HEK293 (cell line): ENCODE data around the gene EBF3.

Experiments used
- CTCF ChIA-PET: fragments of 350-600 bp; formaldehyde crosslinking; extraction: SDS; loops from one replicate; lab custom pipeline; 2021; ENCODE audit warnings: antibody characterized with exemption; lab: Yijun Ruan, JAX
- POLR2A ChIA-PET: fragments of 300-600 bp; formaldehyde crosslinking; extraction: SDS; loops from one replicate; lab custom pipeline; 2020; ENCODE audit warnings: antibody characterized with exemption, inconsistent platforms; lab: Yijun Ruan, JAX
- H3K27ac ChIP-seq: fragments of 200-500 bp; sonication (Bioruptor generic); 2 replicates; pipeline ENCODE4 v1.5.1; 2014; ENCODE audit warnings: low read depth, low read length, control low read depth, inconsistent platforms; ENCODE audit errors: extremely low read depth
- H3K36me3 ChIP-seq, 2 experiments: fragments of 200-500 bp in 1 of 2; sonication (Bioruptor generic) in 1 of 2; 1 replicate in 1 of 2; 2 replicates in 1 of 2; pipeline ENCODE4 v1.5.1; 2014 to 2017; ENCODE audit warnings: inconsistent platforms in 2 of 2, low read length in 2 of 2; ENCODE audit not compliant: control insufficient read depth in 2 of 2, insufficient read depth in 1 of 2
- H3K4me1 ChIP-seq: fragments of 200-500 bp; sonication (Bioruptor generic); 2 replicates; pipeline ENCODE4 v1.5.1; 2014; ENCODE audit warnings: mild to moderate bottlenecking, low read length, inconsistent platforms; ENCODE audit not compliant: control insufficient read depth, insufficient read depth
- H3K4me3 ChIP-seq: 2 replicates; pipeline ENCODE4 v1.5.1; 2011; ENCODE audit warnings: low read depth, mild to moderate bottlenecking, control low read depth, low read length, moderate library complexity
- H3K9me3 ChIP-seq: fragments of 200-500 bp; sonication (Bioruptor generic); 2 replicates; pipeline ENCODE4 v1.5.1; 2014; ENCODE audit warnings: low read depth, low read length, inconsistent platforms; ENCODE audit not compliant: control insufficient read depth, insufficient read depth
- EGR2 ChIP-seq: fragments of 450-650 bp; formaldehyde crosslinking; IDR thresholded peaks from 2 replicates; pipeline ENCODE4 v1.5.1; 2016; ENCODE audit warnings: low read depth, missing biosample characterization, missing genetic modification characterization
- KLF7 ChIP-seq: fragments of 450-650 bp; formaldehyde crosslinking; IDR thresholded peaks from 2 replicates; pipeline ENCODE4 v1.5.1; 2016; ENCODE audit warnings: missing biosample characterization, missing genetic modification characterization, borderline replicate concordance
- KLF8 ChIP-seq: fragments of 450-650 bp; formaldehyde crosslinking; IDR thresholded peaks from 2 replicates; pipeline ENCODE4 v1.5.1; 2016; ENCODE audit warnings: missing biosample characterization, missing genetic modification characterization
- TRIM28 ChIP-seq: IDR thresholded peaks from 2 replicates; pipeline ENCODE4 v1.6.1; 2011; ENCODE audit warnings: low read length, control low read depth, borderline replicate concordance
- ZBTB20 ChIP-seq: fragments of 450-650 bp; formaldehyde crosslinking; IDR thresholded peaks from 2 replicates; pipeline ENCODE4 v1.5.1; 2016; ENCODE audit warnings: missing biosample characterization, missing genetic modification characterization
- ZFHX2 ChIP-seq: fragments of 450-650 bp; formaldehyde crosslinking; conservative IDR thresholded peaks from 2 replicates; pipeline ENCODE4 v1.5.1; 2016; ENCODE audit warnings: missing biosample characterization, missing genetic modification characterization
- ZFP3 ChIP-seq: fragments of 450-650 bp; formaldehyde crosslinking; IDR thresholded peaks from 2 replicates; pipeline ENCODE4 v1.5.1; 2016; ENCODE audit warnings: low read depth, missing biosample characterization, missing genetic modification characterization
- ZNF169 ChIP-seq: fragments of 450-650 bp; formaldehyde crosslinking; IDR thresholded peaks from 2 replicates; pipeline ENCODE4 v1.5.1; 2016; ENCODE audit warnings: missing biosample characterization, missing genetic modification characterization
- ZNF23 ChIP-seq: fragments of 450-650 bp; formaldehyde crosslinking; IDR thresholded peaks from 2 replicates; pipeline ENCODE4 v1.5.1; 2016; ENCODE audit warnings: missing biosample characterization, missing genetic modification characterization, borderline replicate concordance
- ZNF311 ChIP-seq: fragments of 450-650 bp; formaldehyde crosslinking; IDR thresholded peaks from 2 replicates; pipeline ENCODE4 v1.5.1; 2017; ENCODE audit warnings: missing biosample characterization, missing genetic modification characterization, borderline replicate concordance
- ZNF350 ChIP-seq: fragments of 450-650 bp; formaldehyde crosslinking; IDR thresholded peaks from 2 replicates; pipeline ENCODE4 v1.5.0; 2017; ENCODE audit warnings: missing biosample characterization, mild to moderate bottlenecking, missing genetic modification characterization
- ZNF391 ChIP-seq: fragments of 450-650 bp; formaldehyde crosslinking; IDR thresholded peaks from 2 replicates; pipeline ENCODE4 v1.5.1; 2016; ENCODE audit warnings: low read depth, missing biosample characterization, missing genetic modification characterization, borderline replicate concordance
- ZNF510 ChIP-seq: fragments of 450-650 bp; formaldehyde crosslinking; IDR thresholded peaks from 2 replicates; pipeline ENCODE4 v1.5.1; 2018; ENCODE audit warnings: mild to moderate bottlenecking, missing genetic modification characterization, missing biosample characterization; ENCODE audit not compliant: insufficient replicate concordance
- ZNF529 ChIP-seq: fragments of 450-650 bp; formaldehyde crosslinking; IDR thresholded peaks from 2 replicates; pipeline ENCODE4 v1.5.1; 2017; ENCODE audit warnings: missing genetic modification characterization, missing biosample characterization; ENCODE audit not compliant: insufficient replicate concordance
- ZNF555 ChIP-seq: fragments of 450-650 bp; formaldehyde crosslinking; conservative IDR thresholded peaks from 2 replicates; pipeline ENCODE4 v1.5.1; 2017; ENCODE audit warnings: missing biosample characterization, mild to moderate bottlenecking, missing genetic modification characterization, inconsistent platforms
- ZNF560 ChIP-seq: fragments of 450-650 bp; formaldehyde crosslinking; IDR thresholded peaks from 2 replicates; pipeline ENCODE4 v1.5.1; 2017; ENCODE audit warnings: missing biosample characterization, missing genetic modification characterization, borderline replicate concordance
- ZNF600 ChIP-seq: fragments of 450-650 bp; formaldehyde crosslinking; IDR thresholded peaks from 2 replicates; pipeline ENCODE4 v1.5.1; 2016; ENCODE audit warnings: missing biosample characterization, missing genetic modification characterization
- TF ChIP-seq, protein P1 (sequence below): fragments of 450-650 bp; formaldehyde crosslinking; IDR thresholded peaks from 2 replicates; pipeline ENCODE4 v1.5.1; 2016; ENCODE audit warnings: missing biosample characterization, missing genetic modification characterization, low read depth
- TF ChIP-seq, protein P2 (sequence below): fragments of 450-650 bp; formaldehyde crosslinking; IDR thresholded peaks from 2 replicates; pipeline ENCODE4 v1.5.1; 2017; ENCODE audit warnings: missing biosample characterization, missing genetic modification characterization
- TF ChIP-seq, protein P3 (sequence below): fragments of 450-650 bp; formaldehyde crosslinking; IDR thresholded peaks from 2 replicates; pipeline ENCODE4 v1.5.1; 2017; ENCODE audit warnings: missing biosample characterization, mild to moderate bottlenecking, missing genetic modification characterization, moderate library complexity
- TF ChIP-seq, protein P4 (sequence below): fragments of 450-650 bp; formaldehyde crosslinking; IDR thresholded peaks from 2 replicates; pipeline ENCODE4 v1.5.1; 2016; ENCODE audit warnings: missing biosample characterization, missing genetic modification characterization
- TF ChIP-seq, protein P5 (sequence below): fragments of 450-650 bp; formaldehyde crosslinking; IDR thresholded peaks from 2 replicates; pipeline ENCODE4 v1.5.1; 2016; ENCODE audit warnings: missing biosample characterization, missing genetic modification characterization

The EBF3 gene

DNA sequence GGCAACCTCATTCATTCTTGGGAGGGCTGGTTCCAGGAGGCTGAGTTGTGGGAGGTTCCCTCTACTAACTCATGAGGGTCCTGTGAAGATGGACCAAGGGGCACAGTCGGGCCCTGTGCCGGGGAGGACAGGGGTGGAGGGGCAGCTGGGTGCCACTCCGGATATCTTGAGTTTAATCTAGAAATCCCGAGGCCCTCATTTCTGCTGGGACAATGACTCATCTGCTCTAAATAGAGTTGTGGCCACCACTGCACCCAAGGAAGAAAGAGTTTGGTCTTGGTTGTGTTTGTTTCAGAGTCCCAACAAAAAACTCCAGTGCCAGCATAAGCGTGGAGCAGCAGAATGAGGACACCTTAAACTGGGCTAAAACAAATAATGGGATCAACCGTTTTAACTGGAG is 82.4 kb downstream of the EBF3 start (continued):
- TF ChIP-seq, protein P1, sequence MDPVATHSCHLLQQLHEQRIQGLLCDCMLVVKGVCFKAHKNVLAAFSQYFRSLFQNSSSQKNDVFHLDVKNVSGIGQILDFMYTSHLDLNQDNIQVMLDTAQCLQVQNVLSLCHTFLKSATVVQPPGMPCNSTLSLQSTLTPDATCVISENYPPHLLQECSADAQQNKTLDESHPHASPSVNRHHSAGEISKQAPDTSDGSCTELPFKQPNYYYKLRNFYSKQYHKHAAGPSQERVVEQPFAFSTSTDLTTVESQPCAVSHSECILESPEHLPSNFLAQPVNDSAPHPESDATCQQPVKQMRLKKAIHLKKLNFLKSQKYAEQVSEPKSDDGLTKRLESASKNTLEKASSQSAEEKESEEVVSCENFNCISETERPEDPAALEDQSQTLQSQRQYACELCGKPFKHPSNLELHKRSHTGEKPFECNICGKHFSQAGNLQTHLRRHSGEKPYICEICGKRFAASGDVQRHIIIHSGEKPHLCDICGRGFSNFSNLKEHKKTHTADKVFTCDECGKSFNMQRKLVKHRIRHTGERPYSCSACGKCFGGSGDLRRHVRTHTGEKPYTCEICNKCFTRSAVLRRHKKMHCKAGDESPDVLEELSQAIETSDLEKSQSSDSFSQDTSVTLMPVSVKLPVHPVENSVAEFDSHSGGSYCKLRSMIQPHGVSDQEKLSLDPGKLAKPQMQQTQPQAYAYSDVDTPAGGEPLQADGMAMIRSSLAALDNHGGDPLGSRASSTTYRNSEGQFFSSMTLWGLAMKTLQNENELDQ (tag by site-specific recombination) = no peak
- TF ChIP-seq ZBTB20 (tag by site-specific recombination) = no peak
- TF ChIP-seq, all 188 proteins: peak for 0

DNA sequence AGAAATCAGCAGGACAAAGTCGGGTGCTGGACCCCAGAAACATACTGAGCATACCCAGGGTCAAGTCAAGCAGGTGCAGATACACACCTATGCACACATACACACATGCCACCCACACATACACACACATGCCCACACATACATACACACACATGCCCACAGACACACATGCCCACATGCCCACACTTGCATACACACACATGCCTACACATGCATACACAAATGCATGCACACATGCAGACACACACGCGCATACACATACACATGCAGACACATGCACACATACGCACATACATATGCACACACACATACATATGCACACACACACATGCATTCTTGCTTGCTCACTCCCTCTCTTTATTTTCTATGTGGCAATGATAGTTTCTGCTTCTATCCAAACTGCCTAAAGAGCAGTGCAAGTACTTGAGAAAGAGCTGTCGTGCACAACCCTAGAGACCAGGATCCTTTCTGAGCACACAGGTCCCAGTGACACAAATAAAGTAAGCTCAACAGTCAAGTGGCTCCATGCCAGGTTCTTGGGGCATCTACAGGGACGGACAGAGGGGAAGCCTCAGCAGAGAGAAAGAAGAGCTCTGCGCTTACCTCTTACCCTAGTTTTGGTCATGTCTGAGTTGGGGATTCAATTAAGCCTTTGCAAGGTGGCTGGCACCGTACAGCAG is 83.7 kb downstream of the EBF3 start:
- Histone ChIP-seq H3K36me3 (peaks cover 0 to 7% of the 10 kb centered on the region in 2 experiments; a peak in 2 of 3 replicates), H3K4me1 (peaks cover 3% of the 10 kb centered on the region), H3K27ac (no peak overlapping the region), H3K4me3 (no peak overlapping the region)
- POLR2A ChIA-PET = no interaction called here
- CTCF ChIA-PET = interaction anchor here (0.7 kb wide), 1 partner anchor 284 kb away, joined by 3 read pairs; no protein-coding TSS in a partner anchor
- TF ChIP-seq ZNF350 (tag by site-specific recombination) (no peak), ZFHX2 (tag by site-specific recombination) (peak; percentile 73), EGR2 (tag by site-specific recombination) (peak; percentile 68)
- TF ChIP-seq, protein P2, sequence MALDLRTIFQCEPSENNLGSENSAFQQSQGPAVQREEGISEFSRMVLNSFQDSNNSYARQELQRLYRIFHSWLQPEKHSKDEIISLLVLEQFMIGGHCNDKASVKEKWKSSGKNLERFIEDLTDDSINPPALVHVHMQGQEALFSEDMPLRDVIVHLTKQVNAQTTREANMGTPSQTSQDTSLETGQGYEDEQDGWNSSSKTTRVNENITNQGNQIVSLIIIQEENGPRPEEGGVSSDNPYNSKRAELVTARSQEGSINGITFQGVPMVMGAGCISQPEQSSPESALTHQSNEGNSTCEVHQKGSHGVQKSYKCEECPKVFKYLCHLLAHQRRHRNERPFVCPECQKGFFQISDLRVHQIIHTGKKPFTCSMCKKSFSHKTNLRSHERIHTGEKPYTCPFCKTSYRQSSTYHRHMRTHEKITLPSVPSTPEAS (tag by site-specific recombination) = peak; percentile 77
- TF ChIP-seq, protein P3, sequence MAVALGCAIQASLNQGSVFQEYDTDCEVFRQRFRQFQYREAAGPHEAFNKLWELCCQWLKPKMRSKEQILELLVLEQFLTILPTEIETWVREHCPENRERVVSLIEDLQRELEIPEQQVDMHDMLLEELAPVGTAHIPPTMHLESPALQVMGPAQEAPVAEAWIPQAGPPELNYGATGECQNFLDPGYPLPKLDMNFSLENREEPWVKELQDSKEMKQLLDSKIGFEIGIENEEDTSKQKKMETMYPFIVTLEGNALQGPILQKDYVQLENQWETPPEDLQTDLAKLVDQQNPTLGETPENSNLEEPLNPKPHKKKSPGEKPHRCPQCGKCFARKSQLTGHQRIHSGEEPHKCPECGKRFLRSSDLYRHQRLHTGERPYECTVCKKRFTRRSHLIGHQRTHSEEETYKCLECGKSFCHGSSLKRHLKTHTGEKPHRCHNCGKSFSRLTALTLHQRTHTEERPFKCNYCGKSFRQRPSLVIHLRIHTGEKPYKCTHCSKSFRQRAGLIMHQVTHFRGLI (tag by site-specific recombination) = no peak
- TF ChIP-seq, all 188 proteins: peak for 3
- H3K9me3 ChIP-seq = no peaks in the 10 kb centered on the region

DNA sequence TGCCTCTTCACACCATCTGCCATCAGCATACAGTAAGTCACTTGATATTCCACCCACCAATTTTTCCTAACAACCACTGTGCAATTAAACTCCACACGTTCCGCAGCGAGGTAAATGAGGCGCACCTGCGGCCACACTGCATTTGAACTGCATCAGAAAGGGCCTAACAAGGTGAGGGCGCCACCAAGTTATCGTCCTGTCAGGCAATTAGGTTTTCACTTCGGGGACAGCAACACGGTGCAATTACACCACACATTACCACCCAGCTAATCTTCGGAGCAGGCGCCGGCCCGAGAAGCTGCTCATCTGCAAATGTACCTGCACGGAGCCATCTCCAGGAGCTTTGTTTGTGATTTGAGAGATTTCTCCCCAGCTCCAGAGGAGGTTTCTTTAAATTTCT is 84.4 kb downstream of the EBF3 start:
- ChIA-PET POLR2A (no interaction called here), CTCF (interaction anchor here (0.6 to 0.7 kb wide), 2 partner anchors 283 to 295 kb away, joined by 3 read pairs; no protein-coding TSS in a partner anchor)
- H3K36me3 ChIP-seq = peaks cover 0 to 9% of the 10 kb centered on the region in 2 experiments; a peak in 2 of 3 replicates

DNA sequence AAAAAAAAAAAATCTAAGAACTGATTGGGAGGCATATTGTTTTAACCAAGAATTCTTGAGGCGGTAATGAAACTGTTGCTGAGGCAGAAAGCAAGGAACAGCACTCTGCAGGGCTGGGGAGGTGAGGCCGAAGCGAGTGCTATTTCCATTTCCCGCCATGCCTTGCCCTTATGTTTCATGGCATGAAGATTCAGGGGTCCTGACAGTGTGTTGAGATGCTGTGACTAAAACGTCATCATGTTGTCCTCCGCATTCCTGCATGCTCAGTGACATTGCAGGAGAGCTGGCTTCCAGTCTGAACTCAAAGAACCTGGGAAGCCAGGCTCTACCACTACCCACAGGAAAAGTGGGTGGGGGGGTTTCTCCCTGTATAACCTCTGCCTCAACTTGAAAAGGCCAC is 85.2 kb downstream of the EBF3 start:
- ChIA-PET CTCF (interaction anchor here (0.7 kb wide), 1 partner anchor 246 kb away, joined by 3 read pairs; no protein-coding TSS in a partner anchor), POLR2A (no interaction called here)
- no peak overlapping the region for H3K4me3 ChIP-seq
- H3K4me1 ChIP-seq = peaks cover 3% of the 10 kb centered on the region
- H3K9me3 ChIP-seq = no peaks in the 10 kb centered on the region
- peaks cover 0 to 16% of the 10 kb centered on the region in 2 experiments; a peak in 2 of 3 replicates for H3K36me3 ChIP-seq
- H3K27ac ChIP-seq = no peak overlapping the region
- TF ChIP-seq ZNF529 (tag by site-specific recombination) (no peak), ZNF169 (tag by site-specific recombination) (no peak), ZNF23 (tag by site-specific recombination) (no peak), ZNF311 (no peak), ZNF391 (tag by site-specific recombination) (no peak), KLF8 (tag by site-specific recombination) (no peak), ZFHX2 (tag by site-specific recombination) (no peak), ZNF560 (tag by site-specific recombination) (no peak), ZFP3 (tag by site-specific recombination) (no peak)
- TF ChIP-seq, protein P4, sequence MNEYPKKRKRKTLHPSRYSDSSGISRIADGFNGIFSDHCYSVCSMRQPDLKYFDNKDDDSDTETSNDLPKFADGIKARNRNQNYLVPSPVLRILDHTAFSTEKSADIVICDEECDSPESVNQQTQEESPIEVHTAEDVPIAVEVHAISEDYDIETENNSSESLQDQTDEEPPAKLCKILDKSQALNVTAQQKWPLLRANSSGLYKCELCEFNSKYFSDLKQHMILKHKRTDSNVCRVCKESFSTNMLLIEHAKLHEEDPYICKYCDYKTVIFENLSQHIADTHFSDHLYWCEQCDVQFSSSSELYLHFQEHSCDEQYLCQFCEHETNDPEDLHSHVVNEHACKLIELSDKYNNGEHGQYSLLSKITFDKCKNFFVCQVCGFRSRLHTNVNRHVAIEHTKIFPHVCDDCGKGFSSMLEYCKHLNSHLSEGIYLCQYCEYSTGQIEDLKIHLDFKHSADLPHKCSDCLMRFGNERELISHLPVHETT (tag by site-specific recombination) = no peak
- TF ChIP-seq, protein P5, sequence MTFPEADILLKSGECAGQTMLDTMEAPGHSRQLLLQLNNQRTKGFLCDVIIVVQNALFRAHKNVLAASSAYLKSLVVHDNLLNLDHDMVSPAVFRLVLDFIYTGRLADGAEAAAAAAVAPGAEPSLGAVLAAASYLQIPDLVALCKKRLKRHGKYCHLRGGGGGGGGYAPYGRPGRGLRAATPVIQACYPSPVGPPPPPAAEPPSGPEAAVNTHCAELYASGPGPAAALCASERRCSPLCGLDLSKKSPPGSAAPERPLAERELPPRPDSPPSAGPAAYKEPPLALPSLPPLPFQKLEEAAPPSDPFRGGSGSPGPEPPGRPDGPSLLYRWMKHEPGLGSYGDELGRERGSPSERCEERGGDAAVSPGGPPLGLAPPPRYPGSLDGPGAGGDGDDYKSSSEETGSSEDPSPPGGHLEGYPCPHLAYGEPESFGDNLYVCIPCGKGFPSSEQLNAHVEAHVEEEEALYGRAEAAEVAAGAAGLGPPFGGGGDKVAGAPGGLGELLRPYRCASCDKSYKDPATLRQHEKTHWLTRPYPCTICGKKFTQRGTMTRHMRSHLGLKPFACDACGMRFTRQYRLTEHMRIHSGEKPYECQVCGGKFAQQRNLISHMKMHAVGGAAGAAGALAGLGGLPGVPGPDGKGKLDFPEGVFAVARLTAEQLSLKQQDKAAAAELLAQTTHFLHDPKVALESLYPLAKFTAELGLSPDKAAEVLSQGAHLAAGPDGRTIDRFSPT = no peak

More for the DNA sequence above, 84.4 kb downstream of the EBF3 start:
- Histone ChIP-seq H3K4me3 (no peak overlapping the region), H3K27ac (no peak overlapping the region), H3K4me1 (peaks cover 3% of the 10 kb centered on the region)
- 0 out of 2 replicates have a peak, but pooled peaks have one; percentile 11 for TF ChIP-seq ZNF600 (tag by site-specific recombination)
- no peak for TF ChIP-seq KLF7
- TF ChIP-seq TRIM28 = no peak
- no peak for TF ChIP-seq ZNF555 (tag by site-specific recombination)
- TF ChIP-seq ZNF510 (tag by site-specific recombination) = no peak
- TF ChIP-seq, all 188 proteins: peak for 1
- no peaks in the 10 kb centered on the region for H3K9me3 ChIP-seq
